H1 (cell line): ENCODE measurements around the gene SMG9. TPM values are rescaled to one million over a fixed set of nuclear protein-coding genes. Genes with fewer than 3 reads are reported as not detected.

Experiments used
- CTCF ChIA-PET: fragments of 300-600 bp; sonication (Branson Sonifier 250); formaldehyde crosslinking; loops from one replicate; lab custom pipeline; 2021; ENCODE audit not compliant: partially characterized antibody; lab: Charles Lee
- POLR2A ChIA-PET: fragments of 300-600 bp; sonication (Branson Sonifier 250); formaldehyde crosslinking; loops from one replicate; lab custom pipeline; 2021; ENCODE audit warnings: inconsistent platforms; ENCODE audit not compliant: partially characterized antibody; lab: Charles Lee
- DNase-seq, 2 experiments: peaks; one replicate each; pipeline versions ENCODE4 v3.0.0 to v3.0.0-alpha.2; 2010 to 2022; ENCODE audit warnings: low spot score in 2 of 2, low read depth in 1 of 2, mixed read lengths in 1 of 2
- FAIRE-seq: peaks from 2 replicates; lab custom pipeline; 2011; peaks lifted over from hg19 to GRCh38; lab: Jason Lieb, UNC
- H2AFZ ChIP-seq: 2 replicates; pipeline ENCODE4 v1.8.1; 2012; ENCODE audit warnings: low read length, inconsistent platforms
- H2AK5ac ChIP-seq: 2 replicates; pipeline ENCODE4 v1.6.1; 2013; ENCODE audit warnings: low read depth, low read length
- H2BK120ac ChIP-seq: replicated peaks from 2 replicates; pipeline ENCODE3; 2013; ENCODE audit warnings: low read depth, low read length, inconsistent platforms
- H2BK12ac ChIP-seq: 2 replicates; pipeline ENCODE4 v1.6.1; 2013; ENCODE audit warnings: low read depth, low read length
- H2BK15ac ChIP-seq: 2 replicates; pipeline ENCODE4 v1.6.1; 2013; ENCODE audit warnings: low read length
- H2BK20ac ChIP-seq: 2 replicates; pipeline ENCODE4 v1.6.1; 2013; ENCODE audit warnings: low read length
- H2BK5ac ChIP-seq: 2 replicates; pipeline ENCODE4 v1.6.1; 2013; ENCODE audit warnings: low read depth, low read length
- H3K14ac ChIP-seq: 2 replicates; pipeline ENCODE4 v1.6.1; 2013; ENCODE audit warnings: inconsistent platforms; ENCODE audit not compliant: insufficient read length
- H3K18ac ChIP-seq: 2 replicates; pipeline ENCODE4 v1.6.1; 2013; ENCODE audit warnings: low read length; ENCODE audit errors: extremely low read depth
- H3K23ac ChIP-seq: 2 replicates; pipeline ENCODE4 v1.6.1; 2013; ENCODE audit warnings: inconsistent platforms; ENCODE audit not compliant: insufficient read length
- H3K23me2 ChIP-seq: 2 replicates; pipeline ENCODE4 v1.6.1; 2013; ENCODE audit warnings: low read depth, low read length
- H3K27ac ChIP-seq: 2 replicates; pipeline ENCODE4 v1.6.1; 2011; ENCODE audit warnings: low read depth, low read length, inconsistent platforms
- H3K27me3 ChIP-seq, 4 experiments: replicated peaks in 1 of 4; 1 replicate in 1 of 4; 2 replicates in 3 of 4; pipeline versions ENCODE4 v1.6.1 to v1.8.1; 2011 to 2013; ENCODE audit warnings: low read length in 3 of 4, mild to moderate bottlenecking in 3 of 4, inconsistent platforms in 2 of 4, mixed read lengths in 2 of 4, moderate library complexity in 1 of 4; ENCODE audit not compliant: control insufficient read depth in 3 of 4, insufficient read depth in 3 of 4; ENCODE audit errors: extremely low read depth in 1 of 4
- H3K36me3 ChIP-seq, 4 experiments: 2 replicates each; pipeline versions ENCODE4 v1.6.1 to v1.8.1; 2011 to 2013; ENCODE audit warnings: mild to moderate bottlenecking in 4 of 4, low read length in 3 of 4, moderate library complexity in 2 of 4, control low read depth in 1 of 4, inconsistent platforms in 1 of 4; ENCODE audit not compliant: insufficient read depth in 4 of 4, control insufficient read depth in 2 of 4
- H3K4ac ChIP-seq: replicated peaks from 2 replicates; pipeline ENCODE3; 2013; ENCODE audit warnings: low read length, low read depth, mixed read lengths, inconsistent platforms; ENCODE audit not compliant: insufficient read length
- H3K4me1 ChIP-seq, 4 experiments: replicated peaks in 1 of 4; 1 replicate in 1 of 4; 2 replicates in 3 of 4; pipeline versions ENCODE4 v1.6.1 to v1.8.1; 2011 to 2013; ENCODE audit warnings: low read length in 3 of 4, inconsistent platforms in 2 of 4, mixed read lengths in 1 of 4; ENCODE audit not compliant: insufficient read depth in 4 of 4, control insufficient read depth in 3 of 4
- H3K4me2 ChIP-seq, 2 experiments: 2 replicates each; pipeline versions ENCODE4 v1.6.1 to v1.8.1; 2011 to 2013; ENCODE audit warnings: low read depth in 2 of 2, low read length in 2 of 2, control low read depth in 1 of 2, inconsistent platforms in 1 of 2, mild to moderate bottlenecking in 1 of 2; ENCODE audit not compliant: insufficient read depth in 1 of 2
- H3K4me3 ChIP-seq, 4 experiments: fragments of 200-600, 300-600 bp in 1 of 4; sonication (generic), shearing (Covaris generic), sonication (Bioruptor Twin) in 1 of 4; 2 replicates each; pipeline versions ENCODE4 v1.5.1 to v1.8.1; 2011 to 2016; ENCODE audit warnings: low read length in 4 of 4, low read depth in 3 of 4, control low read depth in 2 of 4, inconsistent platforms in 2 of 4, mild to moderate bottlenecking in 2 of 4, mixed read lengths in 1 of 4, moderate library complexity in 1 of 4; ENCODE audit not compliant: insufficient read depth in 2 of 4; ENCODE audit errors: extremely low read depth in 1 of 4
- H3K56ac ChIP-seq: replicated peaks from 2 replicates; pipeline ENCODE3; 2013; ENCODE audit warnings: low read depth, mild to moderate bottlenecking, mixed read lengths, low read length, inconsistent platforms; ENCODE audit not compliant: insufficient read length
- H3K79me1 ChIP-seq: 2 replicates; pipeline ENCODE4 v1.6.1; 2013; ENCODE audit warnings: low read depth, low read length, control low read depth
- H3K79me2 ChIP-seq, 2 experiments: 2 replicates each; pipeline versions ENCODE4 v1.6.1 to v1.8.1; 2012 to 2013; ENCODE audit warnings: low read length in 2 of 2, mild to moderate bottlenecking in 2 of 2, inconsistent platforms in 1 of 2; ENCODE audit not compliant: insufficient read depth in 2 of 2, control insufficient read depth in 1 of 2
- H3K9ac ChIP-seq, 4 experiments: replicated peaks in 1 of 4; 1 replicate in 1 of 4; 2 replicates in 3 of 4; pipeline versions ENCODE4 v1.6.1 to v1.8.1; 2011 to 2013; ENCODE audit warnings: low read depth in 3 of 4, low read length in 3 of 4, control low read depth in 2 of 4, mild to moderate bottlenecking in 2 of 4, moderate library complexity in 2 of 4, inconsistent platforms in 1 of 4; ENCODE audit errors: extremely low read depth in 1 of 4
- H3K9me3 ChIP-seq, 2 experiments: 2 replicates each; pipeline versions ENCODE4 v1.6.1 to v1.8.1; 2012 to 2013; ENCODE audit warnings: mild to moderate bottlenecking in 2 of 2, moderate library complexity in 2 of 2, control low read depth in 1 of 2, inconsistent platforms in 1 of 2, low read depth in 1 of 2, low read length in 1 of 2, mixed read lengths in 1 of 2; ENCODE audit not compliant: insufficient read depth in 2 of 2
- H4K20me1 ChIP-seq, 2 experiments: replicated peaks in 1 of 2; 2 replicates each; pipeline versions ENCODE3 to v1.8.1; 2011 to 2013; ENCODE audit warnings: inconsistent platforms in 2 of 2, low read length in 2 of 2, mild to moderate bottlenecking in 1 of 2; ENCODE audit not compliant: insufficient read depth in 2 of 2, control insufficient read depth in 1 of 2
- H4K5ac ChIP-seq: 2 replicates; pipeline ENCODE4 v1.6.1; 2013; ENCODE audit warnings: low read length, low read depth, mixed read lengths, inconsistent platforms; ENCODE audit not compliant: insufficient read length
- H4K8ac ChIP-seq: 2 replicates; pipeline ENCODE4 v1.8.0; 2013; ENCODE audit warnings: mild to moderate bottlenecking, moderate library complexity, low read length, inconsistent platforms; ENCODE audit not compliant: insufficient read depth; ENCODE audit errors: extremely low read depth
- H4K91ac ChIP-seq: replicated peaks from 2 replicates; pipeline ENCODE3; 2013; ENCODE audit warnings: low read length, mixed read lengths, inconsistent platforms; ENCODE audit not compliant: insufficient read length
- CBX5 ChIP-seq: fragments of 300-800, 300-1000 bp; sonication (generic); IDR thresholded peaks from 2 replicates; pipeline ENCODE4 v1.7.1; 2016; ENCODE audit warnings: antibody characterized with exemption, low read length, low read depth
- CBX8 ChIP-seq: fragments of 300-800, 300-1000 bp; sonication (generic); IDR thresholded peaks from 2 replicates; pipeline ENCODE4 v1.7.1; 2016; ENCODE audit warnings: low read depth, low read length, borderline replicate concordance
- EP300 ChIP-seq, 2 experiments: IDR thresholded peaks; 1 replicate in 1 of 2; 2 replicates in 1 of 2; pipeline ENCODE4 v1.6.1; 2011 to 2012; ENCODE audit warnings: low read depth in 2 of 2, low read length in 2 of 2, mild to moderate bottlenecking in 2 of 2, borderline replicate concordance in 1 of 2, inconsistent platforms in 1 of 2, moderate library complexity in 1 of 2
- GABPA ChIP-seq: IDR thresholded peaks from 2 replicates; pipeline ENCODE4 v1.6.1; 2011; ENCODE audit warnings: mild to moderate bottlenecking, low read length, moderate library complexity, borderline replicate concordance; ENCODE audit not compliant: insufficient read depth
- GTF2F1 ChIP-seq: IDR thresholded peaks from 2 replicates; pipeline ENCODE4 v1.6.1; 2012; ENCODE audit warnings: low read depth, low read length, improper control_type of control experiment, borderline replicate concordance
- KDM1A ChIP-seq: fragments of 200-600, 300-600 bp; sonication (generic); IDR thresholded peaks from 2 replicates; pipeline ENCODE4 v1.7.1; 2016; ENCODE audit warnings: mild to moderate bottlenecking, low read length, borderline replicate concordance
- RBBP5 ChIP-seq: IDR thresholded peaks from 2 replicates; pipeline ENCODE4 v1.7.1; 2012; ENCODE audit warnings: low read depth, mild to moderate bottlenecking, inconsistent platforms, low read length, moderate library complexity, borderline replicate concordance
- SAP30 ChIP-seq: fragments of 300-600 bp; sonication (generic); IDR thresholded peaks from 2 replicates; pipeline ENCODE4 v1.7.1; 2012; ENCODE audit warnings: low read length, moderate library complexity, mild to moderate bottlenecking, inconsistent platforms; ENCODE audit not compliant: insufficient read depth, insufficient replicate concordance
- SP2 ChIP-seq: IDR thresholded peaks from 2 replicates; pipeline ENCODE4 v1.6.1; 2012; ENCODE audit warnings: mild to moderate bottlenecking, low read length, inconsistent platforms
- SP4 ChIP-seq: IDR thresholded peaks from 2 replicates; pipeline ENCODE4 v1.6.1; 2012; ENCODE audit warnings: low read length, inconsistent platforms
- USF2 ChIP-seq: IDR thresholded peaks from 2 replicates; pipeline ENCODE4 v1.6.1; 2011; ENCODE audit warnings: low read length, improper control_type of control experiment
- YY1 ChIP-seq: IDR thresholded peaks from 2 replicates; pipeline ENCODE4 v1.6.1; 2011; ENCODE audit warnings: low read depth, mild to moderate bottlenecking, low read length
- WGBS, 2 experiments: shearing (Covaris generic) in 1 of 2; methylation state at CpG; one replicate each; pipeline versions ENCODE4 v1.1.6 to v1.1.7; 2013 to 2015; ENCODE audit warnings: low lambda C conversion rate in 2 of 2, mixed read lengths in 2 of 2, inconsistent platforms in 1 of 2, low coverage in 1 of 2, missing lambda C conversion rate in 1 of 2; ENCODE audit not compliant: insufficient replicate concordance in 2 of 2, insufficient coverage in 1 of 2, insufficient read length in 1 of 2; ENCODE audit errors: extremely low coverage in 1 of 2, missing lambda C conversion rate in 1 of 2; 5-methylcytosine and 5-hydroxymethylcytosine counted together
- polyA plus RNA-seq, 7 experiments: library from polyadenylated mRNA; depleted of rRNA in 3 of 7; stranded (reverse) in 5 of 7; unstranded in 2 of 7; fragments of >200 nt in 5 of 7; fragments of 200-250 nt in 2 of 7; gene quantifications; 1 replicate in 5 of 7; 2 replicates in 1 of 7; 4 replicates in 1 of 7; pipeline versions ENCODE4 v1.2.1 to v1.2.3, GENCODE V29; 2011 to 2013; ENCODE audit warnings: missing spikeins in 2 of 7, mixed read lengths in 2 of 7
- total RNA-seq: library from RNA; stranded (reverse); fragmentation: NEBNext Ultra II Directional; extraction: Animal tissue kit (Norgen Biotek cat#: 25700); gene quantifications from 2 replicates; pipeline ENCODE4 v1.2.1, GENCODE V29; 2021

Gene SMG9
- total and polyA plus RNA-seq, 2 of the 8 experiments (the other 6 are each of a cell fraction or from before 2014, with no cell fraction given) = 20.4 to 28.7 TPM

DNA sequence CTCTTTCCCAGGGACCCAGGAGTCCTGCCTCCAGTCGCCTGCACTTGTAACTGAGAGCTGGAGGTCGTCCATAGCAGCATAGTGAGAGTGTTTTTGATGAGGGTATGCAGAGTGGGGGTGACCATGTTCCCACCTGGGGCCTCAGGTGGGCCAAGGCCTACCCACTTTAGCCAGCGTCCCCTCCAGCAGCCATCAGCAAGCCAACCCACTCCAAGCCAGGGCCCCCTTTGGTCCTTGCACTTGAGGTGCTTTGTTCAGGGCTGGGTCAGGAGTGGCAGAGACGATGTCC, 11.9 kb upstream of the SMG9 start:
- no peak overlapping the region for H3K9ac ChIP-seq
- no peak overlapping the region for H2BK12ac ChIP-seq
- no peaks in the 10 kb centered on the region for H3K23me2 ChIP-seq
- DNase-seq (no peak), FAIRE-seq (no peak)
- H3K27ac ChIP-seq = no peak overlapping the region
- peaks cover 0 to 4% (median 2%) of the 10 kb centered on the region in 4 experiments; a peak in 3 of 7 replicates for H3K4me1 ChIP-seq
- ChIA-PET POLR2A (interaction anchor here (0.9 to 4.1 kb wide), 2 partner anchors 12 to 18 kb away, joined by 3 to 33 read pairs; partner anchors contain the start of gene SMG9), CTCF (interaction anchor here (1.0 to 37.0 kb wide), 9 partner anchors 10 to 306 kb away, joined by 3 to 703 read pairs (median 6); partner anchors contain the start of genes KCNN4, SMG9 and ZNF221)
- peaks cover 0 to 2% of the 10 kb centered on the region in 2 experiments for H4K20me1 ChIP-seq
- no peaks in the 10 kb centered on the region for H3K9me3 ChIP-seq
- no peak overlapping the region for H2BK15ac ChIP-seq
- no peak overlapping the region for H2BK120ac ChIP-seq
- no peak overlapping the region for H3K4me3 ChIP-seq
- WGBS, 2 experiments = 47% methylated on average over 4 of the region's 4 CpGs; no CpG with 5 or more reads in 1 of the 2 experiments
- H4K5ac ChIP-seq = no peak overlapping the region
- no peaks in the 10 kb centered on the region for H3K36me3 ChIP-seq
- H3K79me1 ChIP-seq = no peaks in the 10 kb centered on the region
- H3K23ac ChIP-seq = no peak overlapping the region
- no peak overlapping the region for H3K4me2 ChIP-seq
- no peak overlapping the region for H3K56ac ChIP-seq
- no peak overlapping the region for H2AFZ ChIP-seq
- no peak overlapping the region for H3K4ac ChIP-seq
- no peak overlapping the region for H4K8ac ChIP-seq
- H3K14ac ChIP-seq = no peak overlapping the region
- H3K18ac ChIP-seq = no peak overlapping the region
- no peak overlapping the region for H2BK20ac ChIP-seq
- no peak overlapping the region for H2AK5ac ChIP-seq
- no peaks in the 10 kb centered on the region for H3K79me2 ChIP-seq
- H2BK5ac ChIP-seq = no peak overlapping the region
- peaks cover 0 to 6% (median under 1%) of the 10 kb centered on the region in 4 experiments; a peak in 2 of 7 replicates for H3K27me3 ChIP-seq
- H4K91ac ChIP-seq = peak overlapping the region; percentile 32
- TF ChIP-seq GTF2F1 (no peak), EP300 (IDR thresholded peaks at IDR 0.05; ENCODE audit: borderline replicate concordance in 1 of 2, low read depth in 2 of 2, low read length in 2 of 2) (no peak), CBX5 (no peak), GABPA (no peak), YY1 (no peak), KDM1A (no peak), USF2 (no peak), SAP30 (no peak), RBBP5 (no peak), SP4 (no peak), SP2 (no peak), CBX8 (no peak)
